Measurements from ENCODE around the gene DYNLT1. TPM values are rescaled to one million over a fixed set of nuclear protein-coding genes. Genes with fewer than 3 reads are reported as not detected.
"Not testable (repeated sequence)": the region's sequence is repeated elsewhere in the genome, so short reads cannot be mapped to it uniquely, and the experiment has no call there.

Gene DYNLT1
- total RNA-seq, 6 experiments from 2014 or later = 163 to 185 (median 170) TPM

DNA sequence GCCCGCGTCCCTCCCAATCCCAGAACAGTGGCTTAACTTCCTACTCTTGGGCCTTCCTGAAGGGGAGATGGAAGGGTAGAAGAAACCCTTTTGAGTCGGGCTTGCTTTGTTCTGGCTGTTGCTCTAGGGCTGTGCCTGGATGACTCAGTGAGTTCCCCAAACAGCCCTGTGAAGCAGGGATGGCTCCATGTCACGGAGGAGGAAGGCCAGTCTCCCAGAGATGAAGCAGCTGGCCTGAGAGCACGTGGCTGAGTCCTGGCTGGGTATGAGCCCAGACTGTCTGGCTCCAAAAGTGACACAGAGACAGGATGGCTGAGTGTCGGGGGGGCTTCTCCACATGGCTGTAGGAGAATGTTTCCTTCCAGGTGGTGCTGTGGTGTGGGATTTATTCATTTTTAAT lies 10.0 kb upstream of the DYNLT1 start:
- Mint-ChIP-seq H3K4me1 (ENCODE audit: low read depth) (peaks cover 54% of the 10 kb centered on the region), H3K36me3 (ENCODE audit: low read depth) (peaks cover 7% of the 10 kb centered on the region; the same call in 1 of the 2 replicates), H3K4me3 (peak overlapping the region; percentile 79), H3K27ac (peak overlapping the region; percentile 96), H3K27me3 (ENCODE audit: insufficient read depth) (no peaks in the 10 kb centered on the region; the same call in 1 of the 2 replicates), H3K9me3 (no peaks in the 10 kb centered on the region)
- peak; percentile 90 for DNase-seq
- TF ChIP-seq, protein P1, sequence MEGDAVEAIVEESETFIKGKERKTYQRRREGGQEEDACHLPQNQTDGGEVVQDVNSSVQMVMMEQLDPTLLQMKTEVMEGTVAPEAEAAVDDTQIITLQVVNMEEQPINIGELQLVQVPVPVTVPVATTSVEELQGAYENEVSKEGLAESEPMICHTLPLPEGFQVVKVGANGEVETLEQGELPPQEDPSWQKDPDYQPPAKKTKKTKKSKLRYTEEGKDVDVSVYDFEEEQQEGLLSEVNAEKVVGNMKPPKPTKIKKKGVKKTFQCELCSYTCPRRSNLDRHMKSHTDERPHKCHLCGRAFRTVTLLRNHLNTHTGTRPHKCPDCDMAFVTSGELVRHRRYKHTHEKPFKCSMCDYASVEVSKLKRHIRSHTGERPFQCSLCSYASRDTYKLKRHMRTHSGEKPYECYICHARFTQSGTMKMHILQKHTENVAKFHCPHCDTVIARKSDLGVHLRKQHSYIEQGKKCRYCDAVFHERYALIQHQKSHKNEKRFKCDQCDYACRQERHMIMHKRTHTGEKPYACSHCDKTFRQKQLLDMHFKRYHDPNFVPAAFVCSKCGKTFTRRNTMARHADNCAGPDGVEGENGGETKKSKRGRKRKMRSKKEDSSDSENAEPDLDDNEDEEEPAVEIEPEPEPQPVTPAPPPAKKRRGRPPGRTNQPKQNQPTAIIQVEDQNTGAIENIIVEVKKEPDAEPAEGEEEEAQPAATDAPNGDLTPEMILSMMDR (IDR thresholded peaks at IDR 0.05) = no peak

DNA sequence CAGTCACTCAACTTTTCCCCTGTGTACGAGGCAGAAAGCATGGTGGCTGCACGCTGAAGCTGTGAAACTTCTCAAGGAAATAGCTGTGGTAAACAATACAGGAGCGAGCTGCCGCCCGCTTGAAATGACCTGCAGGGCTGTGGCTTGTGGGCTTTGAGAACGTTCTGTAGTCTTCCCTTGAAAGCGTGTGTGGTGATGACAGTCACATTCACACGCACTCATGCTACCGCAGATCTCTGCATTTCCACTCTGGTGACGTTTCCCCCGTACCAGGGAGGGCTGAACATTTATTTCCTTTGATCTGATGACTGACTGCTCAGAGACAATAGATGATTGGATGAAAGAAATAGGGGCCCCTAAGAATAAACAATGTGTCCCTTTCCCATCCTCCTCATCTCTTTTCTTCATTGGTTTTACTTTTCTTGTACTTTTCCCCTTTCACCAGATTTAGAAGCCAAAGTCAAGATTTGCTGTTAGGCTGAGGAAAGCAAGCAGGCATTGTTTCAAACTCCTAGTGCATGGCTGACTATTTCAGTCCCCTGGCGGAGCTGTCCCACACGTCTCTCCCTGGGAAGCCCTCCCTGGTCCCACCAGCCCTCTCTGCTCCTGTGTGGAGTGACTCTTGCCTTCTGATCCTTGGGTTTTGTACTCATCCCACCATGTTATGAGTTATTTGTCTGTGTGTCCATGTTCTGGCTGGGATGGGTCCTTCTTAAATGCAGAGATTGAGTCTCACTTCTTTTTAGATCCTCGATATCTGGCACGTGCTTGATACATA lies 9.2 kb upstream of the DYNLT1 start:
- Mint-ChIP-seq H3K27me3 (ENCODE audit: insufficient read depth) (no peaks in the 10 kb centered on the region; the same call in 1 of the 2 replicates), H3K36me3 (ENCODE audit: low read depth) (peaks cover 7% of the 10 kb centered on the region; the same call in 1 of the 2 replicates), H3K4me3 (peak overlapping the region; percentile 79; the same call in 1 of the 2 replicates), H3K4me1 (ENCODE audit: low read depth) (peaks cover 62% of the 10 kb centered on the region), H3K9me3 (no peaks in the 10 kb centered on the region), H3K27ac (peak overlapping the region; percentile 96)
- TF ChIP-seq, protein P1 (IDR thresholded peaks at IDR 0.05) = no peak
- no peak for DNase-seq

DNA sequence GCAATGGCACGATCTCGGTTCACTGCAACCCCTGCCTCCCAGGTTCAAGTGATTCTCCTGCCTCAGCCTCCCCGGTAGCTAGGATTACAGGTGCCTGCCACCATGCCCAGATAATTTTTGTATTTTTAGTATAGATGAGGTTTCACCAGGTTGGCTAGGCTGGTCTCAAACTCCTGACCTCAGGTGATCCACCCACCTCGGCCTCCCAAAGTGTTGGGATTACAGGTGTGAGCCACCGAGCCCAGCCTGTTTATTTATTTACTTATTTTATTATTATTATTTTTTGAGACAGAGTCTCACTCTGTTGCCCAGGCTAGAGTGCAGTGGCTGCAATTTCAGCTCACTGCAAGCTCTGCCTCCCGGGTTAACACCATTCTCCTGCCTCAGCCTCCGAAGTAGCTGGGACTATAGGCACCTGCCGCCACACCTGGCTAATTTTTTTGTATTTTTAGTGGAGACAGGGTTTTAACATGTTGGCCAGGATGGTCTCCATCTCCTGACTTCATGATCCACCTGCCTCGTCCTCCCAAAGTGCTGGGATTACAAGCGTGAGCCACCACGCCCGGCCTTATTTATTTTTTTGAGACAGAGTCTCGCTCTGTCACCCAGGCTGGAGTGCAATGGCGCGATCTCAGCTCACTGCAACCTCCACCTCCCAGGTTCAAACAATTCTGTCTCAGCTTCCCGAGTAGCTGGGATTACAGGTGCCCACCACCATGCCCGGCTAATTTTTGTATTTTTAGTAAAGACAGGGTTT lies 7.6 kb upstream of the DYNLT1 start:
- not testable (repeated sequence) for H3K4me3 Mint-ChIP-seq; H3K9me3 Mint-ChIP-seq; H3K27me3 Mint-ChIP-seq (ENCODE audit: insufficient read depth); H3K27ac Mint-ChIP-seq; DNase-seq
- H3K36me3 Mint-ChIP-seq (ENCODE audit: low read depth) = peaks cover 12% of the 10 kb centered on the region
- peaks cover 69% of the 10 kb centered on the region for H3K4me1 Mint-ChIP-seq (ENCODE audit: low read depth)

DNA sequence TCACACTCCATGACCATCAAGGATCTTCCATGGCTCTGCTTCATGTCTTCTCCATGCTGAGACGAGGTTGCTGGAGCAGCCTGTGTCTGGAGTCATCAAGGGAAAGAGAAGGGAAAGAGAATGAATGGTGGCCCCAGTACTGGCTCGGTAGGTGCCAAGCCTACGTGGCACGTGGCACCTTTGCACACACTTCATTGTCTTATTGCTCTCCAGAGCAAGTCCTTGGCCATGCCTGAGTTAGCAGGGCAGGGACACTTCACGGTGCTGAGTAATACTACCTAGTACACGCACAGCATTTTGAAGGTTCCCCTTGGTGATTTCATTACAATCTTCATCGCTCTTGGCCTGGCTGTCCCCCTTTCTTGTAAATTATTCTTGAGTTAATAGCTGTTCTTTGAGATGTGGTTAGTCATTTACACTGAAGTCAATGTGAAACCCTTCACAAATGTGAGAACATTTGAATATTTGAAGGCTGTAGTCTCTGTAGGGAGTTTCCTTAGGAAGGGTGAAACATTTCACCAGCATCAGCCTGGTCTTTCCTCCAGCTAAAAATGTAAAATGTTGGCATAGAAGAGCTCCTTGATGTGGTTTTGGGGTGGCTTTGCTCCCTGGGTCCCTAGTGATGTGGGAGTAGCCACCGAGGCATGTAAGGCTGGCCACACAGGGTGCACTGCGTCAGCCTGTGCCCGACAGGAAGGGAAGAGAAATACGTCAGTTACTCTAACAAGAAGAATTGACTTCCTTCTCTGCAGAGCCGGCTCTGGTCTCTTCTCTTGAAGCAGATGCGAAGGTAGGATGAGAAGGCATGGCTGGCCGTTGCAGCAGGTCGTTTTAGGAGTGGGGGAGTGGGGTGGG lies 5.0 kb upstream of the DYNLT1 start, which contains the start of gene SYTL3:
Gene SYTL3 (plus strand): TSS at position 766 of the 855 bp plus-strand sequence. CDS start 13,215 bp downstream, outside the sequence.
- peak; percentile 55 for DNase-seq
- Mint-ChIP-seq H3K4me3 (peak within 1 kb of the TSS; percentile 58), H3K27ac (peak within 1 kb of the TSS; percentile 91), H3K9me3 (no peaks in the 10 kb centered on the region), H3K36me3 (ENCODE audit: low read depth) (peaks cover 12% of the 10 kb centered on the region), H3K27me3 (ENCODE audit: insufficient read depth) (peaks cover 2% of the 10 kb centered on the region; the same call in 1 of the 2 replicates), H3K4me1 (ENCODE audit: low read depth) (peaks cover 65% of the 10 kb centered on the region)
- TF ChIP-seq, protein P1 (IDR thresholded peaks at IDR 0.05) = no peak

DNA sequence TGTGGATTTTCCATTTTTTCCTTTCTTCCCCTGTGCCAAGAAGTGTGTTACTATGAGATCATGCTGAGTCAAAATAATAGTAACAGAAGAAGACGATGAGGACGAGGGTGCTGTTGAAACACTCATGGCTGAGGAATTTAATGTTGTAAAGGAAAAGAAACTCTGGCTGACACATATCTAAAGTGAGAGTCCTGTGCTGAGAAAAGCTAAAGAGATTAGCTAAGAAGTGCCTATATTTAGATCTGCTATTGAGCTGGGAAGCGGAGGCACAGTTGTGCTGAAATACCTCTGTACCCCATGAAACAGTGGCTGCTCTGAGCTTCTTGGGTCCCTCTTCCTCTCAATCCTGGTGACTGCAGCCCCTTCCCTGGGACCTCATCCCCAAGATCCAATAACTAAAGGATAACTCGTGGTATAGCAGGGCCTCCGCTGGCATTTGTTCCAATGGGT lies 4.2 kb upstream of the DYNLT1 start:
- H3K9me3 Mint-ChIP-seq = no peaks in the 10 kb centered on the region
- peaks cover 2% of the 10 kb centered on the region; the same call in 1 of the 2 replicates for H3K27me3 Mint-ChIP-seq (ENCODE audit: insufficient read depth)
- DNase-seq = peak; percentile 94
- peaks cover 10% of the 10 kb centered on the region for H3K36me3 Mint-ChIP-seq (ENCODE audit: low read depth)
- H3K4me3 Mint-ChIP-seq = peak overlapping the region; percentile 58
- H3K27ac Mint-ChIP-seq = peak overlapping the region; percentile 91
- peaks cover 59% of the 10 kb centered on the region for H3K4me1 Mint-ChIP-seq (ENCODE audit: low read depth)
- TF ChIP-seq, protein P1 (IDR thresholded peaks at IDR 0.05) = no peak
